Activated CD4-positive, alpha-beta memory T cell treated with anti-CD3 and anti-CD28 coated beads for 36 hours (primary cell): ENCODE data around the gene CD99. TPM values are rescaled to one million over a fixed set of nuclear protein-coding genes. Genes with fewer than 3 reads are reported as not detected.
A peak's percentile ranks its signal among the peaks of the same experiment; 100 is the strongest.
"Not testable (repeated sequence)": the region's sequence is repeated elsewhere in the genome, so short reads cannot be mapped to it uniquely, and the experiment has no call there.

Experiments
- CTCF ChIA-PET: fragments of 350-600 bp; sonication (Branson Sonifier 250); formaldehyde crosslinking; loops from one replicate; lab custom pipeline; 2021; ENCODE audit warnings: antibody characterized with exemption, inconsistent platforms; lab: Charles Lee
- POLR2A ChIA-PET: fragments of 350-600 bp; sonication (Branson Sonifier 250); formaldehyde crosslinking; loops from one replicate; lab custom pipeline; 2021; ENCODE audit warnings: antibody characterized with exemption; lab: Charles Lee
- DNase-seq: peaks from one replicate; pipeline ENCODE4 v3.0.0-alpha.2; 2020
- H3K27ac Mint-ChIP-seq: one replicate; pipeline ENCODE4 v1.8.0; 2021; ENCODE audit warnings: mixed read lengths
- H3K27me3 Mint-ChIP-seq: one replicate; pipeline ENCODE4 v1.8.0; 2021; ENCODE audit warnings: mixed read lengths
- H3K36me3 Mint-ChIP-seq: one replicate; pipeline ENCODE4 v1.8.0; 2021; ENCODE audit warnings: mixed read lengths
- H3K4me1 Mint-ChIP-seq: one replicate; pipeline ENCODE4 v1.8.0; 2021; ENCODE audit warnings: low read depth, mixed read lengths
- H3K4me3 Mint-ChIP-seq: one replicate; pipeline ENCODE4 v1.8.0; 2021; ENCODE audit warnings: mild to moderate bottlenecking, mixed read lengths
- H3K9me3 Mint-ChIP-seq: one replicate; pipeline ENCODE4 v1.8.0; 2021; ENCODE audit warnings: mixed read lengths
- intact Hi-C: fragments of 100-400 bp; cut with micrococcal nuclease; formaldehyde crosslinking; loops from one replicate; pipeline ENCODE4 v1.15.1; 2023
- total RNA-seq, 2 experiments: library from RNA; stranded (reverse); gene quantifications; one replicate each; pipeline ENCODE4 v1.2.3, GENCODE V29; 2021

CD99 gene
- total RNA-seq, 2 experiments from 2014 or later: 282 to 283 TPM

GRCh38 chrX:2718821-2719220, 27.7 kb downstream of the CD99 start:
- Mint-ChIP-seq H3K4me3 (no peak overlapping the region), H3K36me3 (peaks cover 79% of the 10 kb centered on the region), H3K27me3 (no peaks in the 10 kb centered on the region), H3K9me3 (no peaks in the 10 kb centered on the region), H3K4me1 (peaks cover 40% of the 10 kb centered on the region), H3K27ac (no peak overlapping the region)
- ChIA-PET CTCF (no interaction called here), POLR2A (no interaction called here)
- intact Hi-C loops: no loop called here
- DNase-seq: no peak

GRCh38 chrX:2719774-2720447, 28.8 kb downstream of the CD99 start:
- Mint-ChIP-seq H3K36me3 (peaks cover 77% of the 10 kb centered on the region), H3K27me3 (no peaks in the 10 kb centered on the region), H3K27ac (peak overlapping the region; percentile 23), H3K4me1 (peaks cover 33% of the 10 kb centered on the region), H3K4me3 (no peak overlapping the region), H3K9me3 (no peaks in the 10 kb centered on the region)
- CTCF ChIA-PET: no interaction called here
- intact Hi-C loops: no loop called here
- POLR2A ChIA-PET: no interaction called here
- DNase-seq: no peak

GRCh38 chrX:2723286-2723879, 32.3 kb downstream of the CD99 start:
- H3K36me3 Mint-ChIP-seq: peaks cover 62% of the 10 kb centered on the region
- ChIA-PET POLR2A (no interaction called here), CTCF (no interaction called here)
- intact Hi-C loops: loop anchor here (1.0 kb wide), 1 partner anchor 12 kb away; no protein-coding TSS in a partner anchor
- peaks cover 1% of the 10 kb centered on the region for H3K4me1 Mint-ChIP-seq
- no peak for DNase-seq
- peak overlapping the region; percentile 10 for H3K27ac Mint-ChIP-seq
- H3K9me3 Mint-ChIP-seq: no peaks in the 10 kb centered on the region
- no peaks in the 10 kb centered on the region for H3K27me3 Mint-ChIP-seq
- no peak overlapping the region for H3K4me3 Mint-ChIP-seq

- H3K4me1 Mint-ChIP-seq, POLR2A ChIA-PET, H3K4me3 Mint-ChIP-seq, H3K9me3 Mint-ChIP-seq, DNase-seq, H3K27ac Mint-ChIP-seq, CTCF ChIA-PET, intact Hi-C loops, H3K27me3 Mint-ChIP-seq: not testable (repeated sequence)
- H3K36me3 Mint-ChIP-seq: peaks cover 54% of the 10 kb centered on the region
Measured at GRCh38 chrX:2727264-2727663, 36.2 kb downstream of the CD99 start.

- Mint-ChIP-seq H3K9me3 (no peaks in the 10 kb centered on the region), H3K27me3 (no peaks in the 10 kb centered on the region), H3K27ac (peak overlapping the region; percentile 56), H3K4me1 (no peaks in the 10 kb centered on the region), H3K36me3 (peaks cover 50% of the 10 kb centered on the region), H3K4me3 (no peak overlapping the region)
- no peak for DNase-seq
- ChIA-PET POLR2A (no interaction called here), CTCF (no interaction called here)
- intact Hi-C loops: no loop called here
Measured at GRCh38 chrX:2732076-2732475, 41.0 kb downstream of the CD99 start.

GRCh38 chrX:2732649-2733048, 41.6 kb downstream of the CD99 start:
- intact Hi-C loops: no loop called here
- Mint-ChIP-seq H3K27me3 (no peaks in the 10 kb centered on the region), H3K4me1 (no peaks in the 10 kb centered on the region), H3K4me3 (no peak overlapping the region), H3K36me3 (peaks cover 49% of the 10 kb centered on the region), H3K9me3 (no peaks in the 10 kb centered on the region), H3K27ac (no peak overlapping the region)
- CTCF ChIA-PET: no interaction called here
- no peak for DNase-seq
- POLR2A ChIA-PET: no interaction called here

- ChIA-PET CTCF (no interaction called here), POLR2A (no interaction called here)
- Mint-ChIP-seq H3K27me3 (no peaks in the 10 kb centered on the region), H3K4me3 (no peak overlapping the region), H3K36me3 (peaks cover 48% of the 10 kb centered on the region), H3K4me1 (no peaks in the 10 kb centered on the region), H3K9me3 (no peaks in the 10 kb centered on the region), H3K27ac (no peak overlapping the region)
- intact Hi-C loops: no loop called here
- DNase-seq: no peak
Measured at GRCh38 chrX:2733286-2733685, 42.2 kb downstream of the CD99 start.

GRCh38 chrX:2735270-2735669, 44.2 kb downstream of the CD99 start:
- intact Hi-C loops: loop anchor here (1.0 kb wide), 1 partner anchor 12 kb away; no protein-coding TSS in a partner anchor
- no peaks in the 10 kb centered on the region for H3K4me1 Mint-ChIP-seq
- no peak for DNase-seq
- POLR2A ChIA-PET: no interaction called here
- peaks cover 40% of the 10 kb centered on the region for H3K36me3 Mint-ChIP-seq
- H3K9me3 Mint-ChIP-seq: no peaks in the 10 kb centered on the region
- no peaks in the 10 kb centered on the region for H3K27me3 Mint-ChIP-seq
- H3K27ac Mint-ChIP-seq: no peak overlapping the region
- H3K4me3 Mint-ChIP-seq: no peak overlapping the region
- CTCF ChIA-PET: no interaction called here

GRCh38 chrX:2740672-2741071, 49.6 kb downstream of the CD99 start:
- Mint-ChIP-seq H3K9me3 (no peaks in the 10 kb centered on the region), H3K36me3 (peaks cover 42% of the 10 kb centered on the region), H3K4me1 (no peaks in the 10 kb centered on the region), H3K27ac (no peak overlapping the region), H3K27me3 (no peaks in the 10 kb centered on the region), H3K4me3 (no peak overlapping the region)
- DNase-seq: no peak
- ChIA-PET POLR2A (no interaction called here), CTCF (no interaction called here)
- intact Hi-C loops: no loop called here

- Mint-ChIP-seq H3K9me3 (no peaks in the 10 kb centered on the region), H3K36me3 (peaks cover 37% of the 10 kb centered on the region), H3K27ac (no peak overlapping the region), H3K4me3 (no peak overlapping the region), H3K4me1 (peaks cover 6% of the 10 kb centered on the region), H3K27me3 (no peaks in the 10 kb centered on the region)
- no peak for DNase-seq
- ChIA-PET CTCF (no interaction called here), POLR2A (no interaction called here)
- intact Hi-C loops: no loop called here
Measured at GRCh38 chrX:2741386-2741785, 50.3 kb downstream of the CD99 start.

GRCh38 chrX:2746250-2746649, 55.2 kb downstream of the CD99 start:
- H3K4me1 Mint-ChIP-seq, DNase-seq, POLR2A ChIA-PET, CTCF ChIA-PET, H3K4me3 Mint-ChIP-seq, H3K9me3 Mint-ChIP-seq, intact Hi-C loops, H3K27me3 Mint-ChIP-seq, H3K27ac Mint-ChIP-seq: not testable (repeated sequence)
- peaks cover 17% of the 10 kb centered on the region for H3K36me3 Mint-ChIP-seq

GRCh38 chrX:2748171-2748814, 57.2 kb downstream of the CD99 start:
- DNase-seq: no peak
- intact Hi-C loops: no loop called here
- ChIA-PET CTCF (no interaction called here), POLR2A (no interaction called here)
- Mint-ChIP-seq H3K4me3 (no peak overlapping the region), H3K27me3 (no peaks in the 10 kb centered on the region), H3K4me1 (peaks cover 8% of the 10 kb centered on the region), H3K27ac (no peak overlapping the region), H3K9me3 (no peaks in the 10 kb centered on the region), H3K36me3 (peaks cover 5% of the 10 kb centered on the region)

- Mint-ChIP-seq H3K4me3 (no peak overlapping the region), H3K27me3 (no peaks in the 10 kb centered on the region), H3K27ac (no peak overlapping the region), H3K9me3 (no peaks in the 10 kb centered on the region), H3K4me1 (peaks cover 8% of the 10 kb centered on the region), H3K36me3 (peaks cover 1% of the 10 kb centered on the region)
- intact Hi-C loops: no loop called here
- no peak for DNase-seq
- ChIA-PET POLR2A (no interaction called here), CTCF (no interaction called here)
Measured at GRCh38 chrX:2748815-2749188, 57.7 kb downstream of the CD99 start.
